SH-SY5Y (cell line): Measurements from ENCODE around the gene BLOC1S5.

Experiments used
- GATA2 ChIP-seq: IDR thresholded peaks from 2 replicates; pipeline ENCODE4 v1.6.1; 2011; ENCODE audit warnings: mild to moderate bottlenecking, low read depth, low read length
- GATA3 ChIP-seq: IDR thresholded peaks from 2 replicates; pipeline ENCODE4 v1.6.1; 2011; ENCODE audit warnings: low read depth, mild to moderate bottlenecking, low read length, moderate library complexity

- no peak for TF ChIP-seq GATA3
- TF ChIP-seq GATA2, result no peak
Observed at GRCh38 chr6:8017276-8017701, 46.9 kb downstream of the BLOC1S5 start.
